Stimulated activated CD8-positive, alpha-beta memory T cell treated with anti-CD3 and anti-CD28 coated beads, Interleukin-15, amount 100 ng/mL, for 24 hours (primary cell): ENCODE data around the gene GPC3.
"Not testable (repeated sequence)": the region's sequence is repeated elsewhere in the genome, so short reads cannot be mapped to it uniquely, and the experiment has no call there.

Experiments used
- DNase-seq: peaks from one replicate; pipeline ENCODE4 v3.0.0-alpha.2; 2020; ENCODE audit warnings: low read depth

GPC3 gene

DNA sequence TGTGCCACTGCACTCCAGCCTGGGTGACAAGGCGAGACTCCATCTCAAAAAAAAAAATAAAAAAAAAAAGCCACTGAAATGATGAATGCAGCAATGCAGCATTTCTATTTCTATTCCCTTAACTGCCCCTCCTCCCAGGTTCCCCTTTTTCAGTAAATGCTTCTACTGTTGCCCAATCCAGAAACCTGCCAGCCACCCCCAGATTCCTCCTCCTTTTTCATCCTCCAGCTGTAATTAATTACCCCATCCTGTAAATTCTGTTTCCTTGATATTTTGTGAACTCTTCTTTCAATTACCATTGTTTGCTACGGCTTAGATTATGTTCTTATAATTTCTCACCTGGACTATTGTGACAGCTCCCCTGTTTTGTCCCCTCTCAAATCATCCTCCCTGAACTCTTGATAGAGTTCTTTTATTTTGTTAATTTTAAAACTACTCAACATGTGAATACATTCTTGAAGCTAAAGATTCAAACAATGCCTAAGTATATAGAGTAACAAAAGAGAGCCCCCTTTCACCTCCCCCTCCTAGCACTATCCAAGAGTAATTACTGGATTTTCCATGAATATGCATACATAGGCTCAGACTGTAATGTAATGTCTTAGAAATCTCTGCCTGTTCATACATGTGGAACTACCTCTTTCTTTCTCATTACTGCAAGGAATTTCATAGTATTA is 429.5 kb downstream of the GPC3 start:
- DNase-seq, result no peak

- DNase-seq, result no peak
These were observed 434.5 kb downstream of the GPC3 start for GRCh38 chrX:133550665-133551485.

GRCh38 chrX:133549295-133549933 is 436.0 kb downstream of the GPC3 start:
- DNase-seq, result no peak

DNA sequence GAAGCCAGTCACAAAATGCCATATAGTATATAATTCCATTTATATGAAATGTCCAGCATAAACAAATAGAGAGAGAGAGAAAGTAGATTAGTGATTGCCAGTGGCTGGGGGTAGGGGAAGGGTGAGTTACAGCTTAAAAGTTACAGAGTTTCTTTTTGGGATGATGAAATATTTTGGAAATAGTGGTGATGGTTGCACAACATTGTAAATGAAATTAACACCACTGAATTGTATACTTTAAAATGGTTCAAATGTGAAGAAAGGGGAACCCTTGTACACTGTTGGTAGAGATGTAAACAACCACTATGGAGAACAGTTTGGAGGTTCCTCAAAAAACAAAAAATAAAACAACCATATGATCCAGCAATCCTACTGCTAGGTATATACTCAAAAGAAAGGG is 439.0 kb downstream of the GPC3 start:
- DNase-seq, result no peak

DNA sequence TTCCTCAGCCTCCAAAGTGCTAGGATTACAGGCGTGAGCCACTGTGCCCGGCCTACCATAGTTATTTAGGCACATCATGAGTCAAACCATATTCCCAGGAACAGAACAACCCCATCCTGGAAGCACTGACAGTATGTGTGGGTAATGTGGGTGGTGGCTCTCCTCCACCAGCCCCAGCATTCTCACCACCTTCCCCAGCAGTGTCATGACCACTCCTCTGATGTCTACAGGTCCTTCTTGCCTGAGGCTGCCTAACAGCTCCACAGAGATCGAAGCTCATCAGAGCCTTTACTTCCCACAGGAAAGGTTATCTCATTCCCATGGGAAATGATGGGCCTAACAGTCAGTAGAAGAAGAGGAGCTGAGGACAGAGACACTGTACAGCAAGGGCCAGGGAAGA is 440.6 kb downstream of the GPC3 start:
- no peak for DNase-seq

GRCh38 chrX:133544115-133544514 is 441.3 kb downstream of the GPC3 start:
- no peak for DNase-seq

GRCh38 chrX:133543654-133544053 is 441.7 kb downstream of the GPC3 start:
- no peak for DNase-seq

- no peak for DNase-seq
These were observed 442.9 kb downstream of the GPC3 start for GRCh38 chrX:133542476-133542875.

DNA sequence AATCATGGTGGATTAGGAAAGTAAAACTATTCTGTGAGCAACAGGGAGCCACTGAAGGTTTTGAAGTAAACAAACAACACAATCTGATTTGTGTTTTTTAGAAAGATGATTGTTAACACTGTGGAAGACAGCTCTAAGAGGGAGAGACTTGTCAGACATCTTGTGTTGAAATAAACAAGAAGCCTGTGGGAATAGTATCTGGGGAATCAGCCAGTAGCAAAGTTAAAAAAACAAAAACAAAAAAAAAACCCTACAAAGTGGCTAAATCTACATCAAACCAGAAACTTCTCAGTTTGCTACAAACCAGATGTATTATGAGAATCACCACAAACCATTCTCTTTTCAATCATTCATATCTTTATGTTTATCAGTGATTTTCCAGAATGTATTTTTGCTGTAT is 444.4 kb downstream of the GPC3 start:
- DNase-seq, result no peak

GRCh38 chrX:133538148-133538547 is 447.2 kb downstream of the GPC3 start:
- no peak for DNase-seq

DNA sequence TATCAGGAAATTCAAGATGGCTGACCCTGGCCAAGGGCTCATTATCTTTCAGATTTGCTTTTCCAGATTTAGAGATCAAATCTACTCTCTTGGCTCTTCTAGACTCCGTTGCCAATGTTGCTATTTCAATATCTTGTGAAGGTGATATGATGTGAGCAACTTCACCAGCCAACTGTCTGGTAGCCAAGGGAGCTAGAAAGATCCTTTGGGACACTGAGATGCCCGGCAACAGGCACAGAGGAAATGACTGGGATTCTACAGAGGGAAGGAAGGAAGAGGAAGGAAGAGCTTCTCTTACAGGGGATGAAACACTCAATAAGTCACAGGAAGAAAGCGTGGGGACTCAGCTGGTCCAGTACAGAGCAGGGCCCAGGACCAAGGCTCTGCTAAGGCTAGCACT is 448.3 kb downstream of the GPC3 start:
- no peak for DNase-seq

- DNase-seq, result no peak
These were observed 450.3 kb downstream of the GPC3 start for GRCh38 chrX:133535066-133535465.

- DNase-seq, result no peak
These were observed 451.2 kb downstream of the GPC3 start for GRCh38 chrX:133534172-133534571.

DNA sequence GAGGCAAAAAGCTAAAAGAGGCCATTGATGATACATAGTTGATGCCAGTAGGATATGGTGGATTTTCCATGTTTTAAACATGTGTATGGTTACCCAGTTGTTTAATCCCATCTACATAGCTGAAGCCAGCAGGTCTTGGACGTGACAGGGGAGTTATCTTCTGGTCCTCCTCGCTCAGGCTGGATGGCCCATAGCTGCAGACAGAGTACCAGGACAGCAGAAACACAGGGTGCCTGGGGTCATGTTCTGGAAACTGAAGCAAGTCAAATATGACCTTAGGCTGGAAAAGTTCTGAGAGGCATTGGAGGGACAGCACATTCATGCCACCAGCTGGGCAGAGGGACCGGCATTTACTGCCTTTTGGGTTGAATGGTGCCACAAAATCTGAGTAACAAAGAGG is 452.1 kb downstream of the GPC3 start:
- no peak for DNase-seq

GRCh38 chrX:133530960-133531359 is 454.4 kb downstream of the GPC3 start:
- DNase-seq, result no peak

DNA sequence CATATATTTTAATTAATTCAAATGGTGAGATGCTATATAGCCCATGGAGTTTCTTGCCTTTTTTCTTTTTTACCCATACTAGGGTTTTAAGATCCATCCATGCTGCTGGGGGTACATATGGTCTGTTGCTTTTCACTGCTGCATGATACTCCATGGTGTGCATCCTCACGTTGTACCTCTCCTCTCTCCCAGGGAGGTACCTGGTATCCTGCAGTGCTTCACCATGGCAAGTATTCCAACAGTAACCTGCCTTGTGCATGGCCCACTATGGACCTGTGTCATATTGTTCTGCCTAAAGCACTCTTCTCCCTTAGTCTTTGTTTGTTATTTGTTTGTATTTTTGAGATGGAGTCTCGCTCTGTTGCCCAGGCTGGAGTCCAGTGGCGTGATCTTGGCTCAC is 455.8 kb downstream of the GPC3 start:
- no peak for DNase-seq

GRCh38 chrX:133527825-133528224 is 457.6 kb downstream of the GPC3 start:
- no peak for DNase-seq

DNA sequence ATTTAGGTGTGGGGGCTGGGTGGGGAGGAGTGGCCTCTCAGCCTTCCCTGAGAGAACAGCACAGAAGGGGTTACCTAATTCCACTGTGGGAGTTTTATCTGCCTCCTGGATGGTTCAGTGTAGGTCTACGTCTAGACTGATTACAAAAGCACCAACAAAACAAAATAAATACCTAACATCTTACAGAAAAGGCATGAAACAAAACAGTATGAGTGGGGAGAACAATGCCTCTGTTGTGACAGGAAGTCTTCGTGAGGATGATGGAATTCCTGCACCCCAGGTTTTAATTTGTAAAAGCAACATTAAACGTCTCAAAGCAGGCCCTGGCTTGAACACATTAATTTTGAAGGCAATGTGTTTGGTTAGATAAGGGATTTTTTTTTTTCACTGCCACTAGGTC is 458.0 kb downstream of the GPC3 start:
- DNase-seq, result no peak

GRCh38 chrX:133526773-133527172 is 458.6 kb downstream of the GPC3 start:
- DNase-seq, result not testable (repeated sequence)

DNA sequence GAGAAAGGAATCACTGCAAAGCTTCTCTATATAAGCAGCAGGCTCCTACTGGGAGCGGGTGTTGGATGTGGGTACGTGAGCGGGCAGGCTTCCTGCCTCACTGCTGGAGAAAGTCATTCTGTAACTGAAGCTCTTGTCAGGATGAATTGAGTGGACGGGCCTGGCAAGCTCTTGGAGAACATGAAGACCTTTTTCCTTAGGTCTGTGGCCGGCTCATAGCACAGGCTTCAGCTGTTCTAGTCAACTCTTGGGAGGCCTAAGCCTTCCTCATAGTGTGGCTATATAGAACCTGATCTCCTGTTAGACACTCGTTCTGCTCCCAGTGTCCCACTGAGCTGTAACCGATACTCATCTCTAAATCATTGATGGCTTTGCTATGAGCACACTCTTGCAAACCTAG is 461.9 kb downstream of the GPC3 start:
- DNase-seq, result no peak

- no peak for DNase-seq
These were observed 462.3 kb downstream of the GPC3 start for GRCh38 chrX:133523081-133523487.

DNA sequence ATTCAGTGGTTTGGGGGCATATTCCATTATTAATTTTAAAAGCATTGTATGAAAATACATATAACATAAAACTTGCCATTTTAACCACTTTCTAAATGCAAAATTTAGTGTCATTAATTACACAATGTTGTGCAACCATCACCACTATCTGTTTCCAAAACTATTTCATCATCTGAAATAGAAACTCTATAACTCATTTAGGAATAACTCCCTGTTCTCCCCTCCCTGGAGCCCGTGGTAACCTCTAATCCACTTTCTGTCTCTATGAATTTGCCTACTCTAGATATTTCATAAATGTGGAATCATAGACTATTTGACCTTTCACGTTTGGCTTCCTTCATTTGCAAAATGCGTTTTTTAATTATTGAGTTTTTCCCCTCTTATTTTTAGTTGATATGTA is 468.7 kb downstream of the GPC3 start:
- DNase-seq, result no peak

DNA sequence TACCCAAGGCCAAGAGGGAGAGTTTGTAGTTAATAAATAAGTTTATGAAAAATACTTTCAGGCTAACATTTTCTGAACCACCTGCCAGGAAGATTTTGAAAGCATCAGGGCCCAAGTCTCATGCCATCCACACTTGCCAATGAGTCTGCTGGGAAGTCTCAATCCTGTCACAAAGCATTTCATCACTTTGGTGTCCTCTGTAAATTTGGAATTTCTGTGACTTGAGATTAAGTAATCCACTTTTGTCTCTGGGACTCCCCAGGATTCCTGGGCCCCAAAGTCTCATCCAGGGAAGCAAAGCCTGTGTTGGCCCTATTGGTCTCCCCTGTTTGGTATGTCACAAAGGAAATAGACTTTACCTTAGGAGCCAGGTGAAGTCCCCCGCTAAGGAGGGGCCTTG is 470.9 kb downstream of the GPC3 start:
- no peak for DNase-seq
